Body of pancreas (tissue), 4 donors: ENCODE measurements around the gene ARMS2.

Experiments used
- CTCF ChIP-seq, 7 experiments: fragments of 450-650 bp in 4 of 7; fragments of 200-600 bp in 3 of 7; sonication (generic) in 3 of 7; IDR thresholded peaks; one replicate each; pipeline ENCODE4 v1.5.1; 2016 to 2019; ENCODE audit warnings: antibody characterized with exemption in 7 of 7
- POLR2A ChIP-seq, 3 donors: fragments of 450-650 bp; IDR thresholded peaks; one replicate each; pipeline ENCODE4 v1.6.1; 2016; ENCODE audit warnings: antibody characterized with exemption in 3 of 3, mild to moderate bottlenecking in 2 of 3

- no peak for TF ChIP-seq CTCF (IDR thresholded peaks at IDR 0.05)
- no peak for TF ChIP-seq POLR2A (IDR thresholded peaks at IDR 0.05)
These were observed 5.3 kb downstream of the ARMS2 start for GRCh38 chr10:122459561-122460273.
